HCEC 1CT (cell line): Measurements from ENCODE around the gene CLIP3.

Experiments used
- DNase-seq: peaks from one replicate; pipeline ENCODE4 v3.0.0-alpha.2; 2017

Gene CLIP3

DNA sequence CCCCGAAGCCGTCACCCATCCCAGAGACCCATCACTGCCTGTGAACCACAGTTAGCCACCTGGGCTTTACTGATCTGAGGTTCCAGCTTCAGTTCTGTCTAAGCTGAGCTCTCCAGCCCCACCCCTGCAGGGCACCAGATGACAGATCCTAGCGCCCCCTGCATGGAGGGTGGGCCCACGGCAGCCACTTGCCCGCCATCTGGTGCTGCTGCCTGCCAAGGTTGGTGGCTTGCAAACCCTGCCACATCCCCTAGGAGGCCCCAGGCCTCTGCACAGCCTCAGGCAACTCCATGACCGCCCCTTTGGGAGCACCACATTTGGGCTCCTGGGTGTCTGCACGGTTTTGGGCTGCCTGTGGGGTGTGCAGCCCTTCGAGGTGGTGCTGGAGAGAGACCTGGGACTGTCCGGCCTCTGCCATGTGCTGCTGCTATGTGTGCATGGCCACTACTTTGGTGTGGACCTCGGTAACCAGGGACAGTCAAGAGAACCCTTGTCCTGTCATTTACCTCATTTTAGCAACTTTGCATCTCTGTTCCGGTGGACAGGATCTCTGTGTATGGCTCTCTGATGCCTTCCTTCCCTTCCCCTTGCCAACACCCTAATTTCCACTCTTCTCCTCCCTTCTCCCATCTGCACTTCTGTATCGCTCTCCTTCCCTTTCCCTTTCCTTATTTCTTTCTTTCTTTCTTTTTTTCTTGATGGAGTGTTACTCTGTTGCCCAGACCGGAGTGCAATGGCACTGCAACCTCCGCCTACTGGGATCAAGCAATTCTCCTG lies 55.0 kb downstream of the CLIP3 start:
- peak; percentile 10 for DNase-seq

DNA sequence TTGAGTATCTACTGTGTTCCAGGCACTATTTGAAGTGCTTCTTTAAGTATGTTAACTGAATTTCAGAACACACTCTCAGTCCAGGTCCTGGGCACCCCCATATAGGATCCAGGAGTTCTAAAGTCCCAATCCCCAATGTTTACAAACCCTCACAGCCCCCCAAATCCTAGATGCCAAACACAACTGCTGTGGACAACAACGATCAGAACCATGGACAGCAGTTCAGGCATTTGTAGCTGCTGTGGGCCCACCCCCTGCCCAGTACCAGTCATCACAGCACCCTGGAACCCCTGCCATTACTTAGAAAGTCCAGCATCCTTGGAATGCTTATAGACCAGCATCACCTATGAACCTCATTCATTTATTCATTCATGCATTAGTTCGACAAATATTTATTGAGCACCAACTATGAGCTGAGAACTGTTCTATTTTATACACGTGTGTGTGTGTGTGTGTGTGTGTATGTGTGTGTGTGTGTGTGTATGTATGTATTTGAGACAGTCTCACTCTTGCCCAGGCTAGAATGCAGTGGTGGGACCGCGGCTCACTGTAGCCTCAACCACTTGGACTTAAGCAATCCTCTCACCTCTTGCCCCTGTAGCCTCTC lies 57.0 kb downstream of the CLIP3 start:
- no peak for DNase-seq

DNA sequence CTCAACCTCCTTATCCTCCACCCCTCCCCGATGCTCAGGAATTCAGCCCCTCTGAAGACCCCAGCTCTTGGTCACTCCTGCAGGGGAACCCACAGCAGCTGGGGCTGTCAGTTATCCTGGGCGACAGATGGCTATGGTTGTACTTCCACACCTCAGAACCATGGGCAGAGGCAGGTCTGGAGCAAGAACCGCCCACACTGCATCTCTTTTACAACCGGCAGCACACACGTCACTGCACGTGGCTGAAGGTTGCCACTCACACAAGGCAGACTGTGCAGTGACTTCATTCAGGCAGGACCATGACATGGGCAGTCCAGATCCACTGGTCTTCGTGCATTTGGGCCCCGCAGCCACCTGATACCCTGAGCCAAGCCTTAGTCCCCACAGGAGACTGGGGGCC lies 59.2 kb downstream of the CLIP3 start:
- DNase-seq = no peak

DNA sequence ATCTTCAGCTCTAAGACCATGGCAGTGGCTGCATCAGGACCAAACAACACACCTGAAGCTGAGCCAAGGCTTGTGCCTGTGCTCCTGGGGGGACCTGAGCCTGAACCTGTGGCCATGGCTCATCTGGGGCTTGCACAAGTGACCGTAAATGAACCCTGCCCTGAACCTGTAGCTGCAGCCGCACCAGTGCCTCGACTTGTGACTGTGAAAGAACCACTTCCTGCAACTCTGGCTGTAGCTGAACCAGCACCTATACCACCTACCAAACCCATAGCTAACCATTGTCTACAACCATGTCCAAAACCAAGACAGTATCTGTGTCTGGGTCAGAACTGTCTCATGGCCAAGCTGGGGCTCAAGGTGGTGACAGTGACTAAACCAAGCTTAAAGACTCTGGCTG lies 65.9 kb downstream of the CLIP3 start:
- DNase-seq = no peak
